GM12878 (cell line): ENCODE measurements around the gene CDK16. TPM values are rescaled to one million over a fixed set of nuclear protein-coding genes. Genes with fewer than 3 reads are reported as not detected.

ENCODE experiments used
- ATF2 ChIP-seq: IDR thresholded peaks from 2 replicates; pipeline ENCODE4 v1.6.1; 2012; ENCODE audit warnings: low read length, inconsistent platforms
- BACH1 ChIP-seq: fragments of 450-650 bp; IDR thresholded peaks from 2 replicates; pipeline ENCODE4 v1.6.1; 2017; ENCODE audit warnings: mild to moderate bottlenecking, borderline replicate concordance
- CBX5 ChIP-seq: sonication (generic); IDR thresholded peaks from 2 replicates; pipeline ENCODE4 v1.6.1; 2016; ENCODE audit warnings: low read depth, moderate library complexity, mild to moderate bottlenecking, inconsistent platforms
- CHD2 ChIP-seq: IDR thresholded peaks from 2 replicates; pipeline ENCODE4 v1.6.1; 2011; ENCODE audit warnings: low read depth, low read length, improper control_type of control experiment, borderline replicate concordance
- CTCF ChIP-seq, 3 experiments: IDR thresholded peaks in 2 of 3; conservative IDR thresholded peaks in 1 of 3; 2 replicates each; pipeline ENCODE4 v1.5.1; 2011; ENCODE audit warnings: low read depth in 3 of 3, low read length in 3 of 3, mild to moderate bottlenecking in 3 of 3, control low read depth in 2 of 3, moderate library complexity in 2 of 3, inconsistent platforms in 1 of 3, mixed read lengths in 1 of 3; ENCODE audit not compliant: control insufficient read depth in 2 of 3, insufficient read depth in 1 of 3; ENCODE audit errors: extremely low read depth in 1 of 3
- FOS ChIP-seq: IDR thresholded peaks from 3 replicates; pipeline ENCODE4 v1.6.1; 2011; ENCODE audit warnings: borderline replicate concordance; ENCODE audit not compliant: insufficient read length; ENCODE audit errors: extremely low read depth
- GATAD2B ChIP-seq: fragments of 450-650 bp; conservative IDR thresholded peaks from 2 replicates; pipeline ENCODE4 v1.6.1; 2017; ENCODE audit warnings: low read depth, mild to moderate bottlenecking, moderate library complexity
- HDAC6 ChIP-seq: fragments of 200-600 bp; sonication (generic); IDR thresholded peaks from one replicate; pipeline ENCODE4 v1.8.0; 2017; ENCODE audit warnings: antibody characterized with exemption; ENCODE audit not compliant: unreplicated experiment
- IRF5 ChIP-seq: fragments of 450-650 bp; IDR thresholded peaks from 2 replicates; pipeline ENCODE4 v1.6.1; 2017; ENCODE audit warnings: borderline replicate concordance
- MEF2B ChIP-seq: fragments of 450-650 bp; IDR thresholded peaks from 2 replicates; pipeline ENCODE4 v1.6.1; 2018; ENCODE audit warnings: mild to moderate bottlenecking, moderate library complexity; ENCODE audit not compliant: partially characterized antibody, poor library complexity, severe bottlenecking
- MTA2 ChIP-seq: fragments of 450-650 bp; IDR thresholded peaks from 2 replicates; pipeline ENCODE4 v1.6.1; 2016; ENCODE audit warnings: low read depth, mild to moderate bottlenecking, moderate library complexity
- MTA3 ChIP-seq: IDR thresholded peaks from 2 replicates; pipeline ENCODE4 v1.6.1; 2012; ENCODE audit warnings: low read length, inconsistent platforms, borderline replicate concordance
- NFXL1 ChIP-seq: fragments of 450-650 bp; IDR thresholded peaks from 2 replicates; pipeline ENCODE4 v1.6.1; 2017; ENCODE audit warnings: antibody characterized with exemption, mild to moderate bottlenecking, borderline replicate concordance
- PAX5 ChIP-seq: IDR thresholded peaks from 2 replicates; pipeline ENCODE4 v1.6.1; 2011; ENCODE audit warnings: low read depth, low read length, borderline replicate concordance
- POLR2A ChIP-seq: IDR thresholded peaks from 2 replicates; pipeline ENCODE4 v1.6.1; 2011; ENCODE audit warnings: low read depth, mild to moderate bottlenecking, low read length
- RCOR1 ChIP-seq: conservative IDR thresholded peaks from 2 replicates; pipeline ENCODE4 v1.6.1; 2012; ENCODE audit warnings: low read depth, low read length, improper control_type of control experiment
- STAT1 ChIP-seq: fragments of 450-650 bp; conservative IDR thresholded peaks from 2 replicates; pipeline ENCODE4 v1.6.1; 2014; ENCODE audit warnings: antibody characterized with exemption, mild to moderate bottlenecking
- SUZ12 ChIP-seq: fragments of 200-600 bp; sonication (generic); IDR thresholded peaks from one replicate; pipeline ENCODE4 v1.6.1; 2018; ENCODE audit warnings: antibody characterized with exemption, mild to moderate bottlenecking; ENCODE audit not compliant: unreplicated experiment
- TCF7 ChIP-seq: IDR thresholded peaks from 2 replicates; pipeline ENCODE4 v1.6.1; 2014; ENCODE audit warnings: antibody characterized with exemption, borderline replicate concordance
- ZBED1 ChIP-seq: IDR thresholded peaks from 2 replicates; pipeline ENCODE4 v1.6.1; 2016; ENCODE audit warnings: borderline replicate concordance
- ZZZ3 ChIP-seq: IDR thresholded peaks from 2 replicates; pipeline ENCODE4 v1.6.1; 2011; ENCODE audit warnings: low read depth; ENCODE audit not compliant: control insufficient read depth, insufficient read length
- polyA plus RNA-seq, 11 experiments: library from polyadenylated mRNA; depleted of rRNA in 4 of 11; unstranded in 6 of 11; stranded (reverse) in 5 of 11; fragments of >200 nt; fragmentation: Nextera tagmentation in 4 of 11; fragmentation: Illumina TruSeq in 1 of 11; extraction: Ambion mirVana in 4 of 11; extraction: Trizol in 1 of 11; gene quantifications; 1 replicate in 1 of 11; 2 replicates in 10 of 11; pipeline versions ENCODE4 v1.2.1 to v1.2.3, GENCODE V29; 2011 to 2016; ENCODE audit warnings: inconsistent platforms in 2 of 11, missing spikeins in 2 of 11, low read depth in 1 of 11
- total RNA-seq, 4 experiments: library from RNA; depleted of rRNA in 3 of 4; stranded (reverse); fragments of >200 nt in 3 of 4; fragmentation: Illumina TruSeq in 1 of 4; extraction: Trizol in 1 of 4; gene quantifications; 2 replicates each; pipeline versions ENCODE4 v1.2.1 to v1.2.3, GENCODE V29; 2013 to 2021
- TF ChIP-seq, protein P1 (sequence below): IDR thresholded peaks from 2 replicates; pipeline ENCODE4 v1.6.1; 2012; ENCODE audit warnings: low read depth, low read length, improper control_type of control experiment
- TF ChIP-seq, protein P2 (sequence below): fragments of 450-650 bp; IDR thresholded peaks from 2 replicates; pipeline ENCODE4 v1.6.1; 2014; ENCODE audit warnings: mild to moderate bottlenecking
- TF ChIP-seq, protein P3 (sequence below): IDR thresholded peaks from 2 replicates; pipeline ENCODE4 v1.6.1; 2012; ENCODE audit warnings: low read depth, low read length, improper control_type of control experiment

Gene CDK16
- total and polyA plus RNA-seq, 10 of the 15 experiments (the other 5 are each of a cell fraction or from before 2014, with no cell fraction given), result 2.4 to 75.1 (median 48.2) TPM

- no peak for TF ChIP-seq IRF5
- peak; percentile 61; the same call in 1 of the 2 replicates for TF ChIP-seq BACH1
- no peak for TF ChIP-seq STAT1
- TF ChIP-seq ZBED1, result no peak
- TF ChIP-seq, protein P1, sequence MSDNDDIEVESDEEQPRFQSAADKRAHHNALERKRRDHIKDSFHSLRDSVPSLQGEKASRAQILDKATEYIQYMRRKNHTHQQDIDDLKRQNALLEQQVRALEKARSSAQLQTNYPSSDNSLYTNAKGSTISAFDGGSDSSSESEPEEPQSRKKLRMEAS, result no peak
- TF ChIP-seq CTCF (IDR thresholded peaks at IDR 0.05 in 2 of 3, conservative IDR thresholded peaks at IDR 0.05 in 1 of 3; ENCODE audit: control insufficient read depth in 2 of 3, extremely low read depth in 1 of 3, insufficient read depth in 1 of 3, low read depth in 3 of 3, low read length in 3 of 3), result no peak
- 0 out of 2 replicates have a peak, but pooled peaks have one; percentile 6 for TF ChIP-seq POLR2A
- no peak for TF ChIP-seq PAX5
- TF ChIP-seq SUZ12, result no peak
- TF ChIP-seq, protein P2, sequence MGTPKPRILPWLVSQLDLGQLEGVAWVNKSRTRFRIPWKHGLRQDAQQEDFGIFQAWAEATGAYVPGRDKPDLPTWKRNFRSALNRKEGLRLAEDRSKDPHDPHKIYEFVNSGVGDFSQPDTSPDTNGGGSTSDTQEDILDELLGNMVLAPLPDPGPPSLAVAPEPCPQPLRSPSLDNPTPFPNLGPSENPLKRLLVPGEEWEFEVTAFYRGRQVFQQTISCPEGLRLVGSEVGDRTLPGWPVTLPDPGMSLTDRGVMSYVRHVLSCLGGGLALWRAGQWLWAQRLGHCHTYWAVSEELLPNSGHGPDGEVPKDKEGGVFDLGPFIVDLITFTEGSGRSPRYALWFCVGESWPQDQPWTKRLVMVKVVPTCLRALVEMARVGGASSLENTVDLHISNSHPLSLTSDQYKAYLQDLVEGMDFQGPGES, result no peak
- TF ChIP-seq MEF2B, result no peak
- no peak for TF ChIP-seq NFXL1
- TF ChIP-seq MTA2, result no peak
- TF ChIP-seq, protein P3, sequence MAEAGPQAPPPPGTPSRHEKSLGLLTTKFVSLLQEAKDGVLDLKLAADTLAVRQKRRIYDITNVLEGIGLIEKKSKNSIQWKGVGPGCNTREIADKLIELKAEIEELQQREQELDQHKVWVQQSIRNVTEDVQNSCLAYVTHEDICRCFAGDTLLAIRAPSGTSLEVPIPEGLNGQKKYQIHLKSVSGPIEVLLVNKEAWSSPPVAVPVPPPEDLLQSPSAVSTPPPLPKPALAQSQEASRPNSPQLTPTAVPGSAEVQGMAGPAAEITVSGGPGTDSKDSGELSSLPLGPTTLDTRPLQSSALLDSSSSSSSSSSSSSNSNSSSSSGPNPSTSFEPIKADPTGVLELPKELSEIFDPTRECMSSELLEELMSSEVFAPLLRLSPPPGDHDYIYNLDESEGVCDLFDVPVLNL, result no peak
- TF ChIP-seq CHD2, result 0 out of 2 replicates have a peak, but pooled peaks have one; percentile 33
- no peak for TF ChIP-seq GATAD2B
- no peak for TF ChIP-seq MTA3
- no peak for TF ChIP-seq CBX5
- TF ChIP-seq ZZZ3, result no peak
- TF ChIP-seq HDAC6, result no peak
- TF ChIP-seq TCF7, result no peak
- no peak for TF ChIP-seq FOS
- no peak for TF ChIP-seq RCOR1
- TF ChIP-seq ATF2, result peak; percentile 40; the same call in 1 of the 2 replicates
These were observed 15.0 kb downstream of the CDK16 start (continued) for GRCh38 chrX:47233333-47234113.
